ENCODE data around the gene RYR2. TPM values are rescaled to one million over a fixed set of nuclear protein-coding genes. Genes with fewer than 3 reads are reported as not detected.

Gene RYR2
- total and polyA plus RNA-seq, 12 donors: 43.1 to 1,252 (median 872) TPM

DNA sequence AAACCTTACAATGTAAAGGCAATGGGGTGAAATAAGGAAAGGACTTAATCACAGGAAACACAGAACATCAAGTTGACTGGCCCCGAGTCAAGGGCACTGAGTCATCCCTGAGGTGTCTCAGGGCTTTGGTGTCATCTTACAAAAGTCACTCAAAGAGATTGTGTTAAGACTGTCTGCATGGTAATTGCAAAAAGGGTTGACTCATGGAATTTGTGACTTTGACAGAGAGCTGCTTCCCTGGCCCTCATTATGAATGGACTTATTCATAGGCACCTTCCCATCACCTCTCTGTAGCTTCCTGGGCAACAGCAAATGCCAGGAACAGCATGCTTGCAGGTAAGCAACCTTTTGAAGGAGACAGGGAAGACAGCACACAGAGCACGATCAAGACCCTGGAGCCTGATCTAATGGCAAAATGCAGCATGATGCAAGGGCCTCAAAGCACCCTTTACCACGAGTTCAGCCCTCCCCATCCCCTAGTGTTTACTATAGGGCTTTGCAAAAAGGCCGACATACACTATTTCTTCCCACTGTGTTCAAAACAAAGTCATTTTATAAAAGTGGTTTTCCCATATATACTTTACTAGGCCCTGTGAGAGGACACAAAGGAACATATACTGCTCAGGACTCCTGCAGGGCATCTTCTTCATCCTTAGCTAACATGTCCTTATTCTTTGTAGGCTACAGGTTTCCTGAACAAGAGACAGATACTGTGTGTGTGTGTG, 831.7 kb downstream of the RYR2 start:
- WGBS, 2 donors: 61 to 65% methylated on average over 4 of the region's 4 CpGs
- no peaks in the 10 kb centered on the region for H3K4me1 ChIP-seq
- TF ChIP-seq CTCF (IDR thresholded peaks at IDR 0.05): no peak
- DNase-seq (no peak), ATAC-seq (peak in 1 of 8 donors; percentile 20)
- H3K4me3 ChIP-seq: no peak overlapping the region
- no peaks in the 10 kb centered on the region for H3K36me3 ChIP-seq
- no peaks in the 10 kb centered on the region for H3K9me3 ChIP-seq
- intact Hi-C loops (cut with DNase I): no loop called here
- H3K27me3 ChIP-seq: peaks cover 0 to 6% (median 0%) of the 10 kb centered on the region in 7 donors
- H3K27ac ChIP-seq: no peak overlapping the region

- Histone ChIP-seq H3K27ac (no peak overlapping the region), H3K27me3 (peaks cover 0 to 9% (median 0%) of the 10 kb centered on the region in 7 donors), H3K9me3 (no peaks in the 10 kb centered on the region), H3K36me3 (no peaks in the 10 kb centered on the region), H3K4me3 (no peak overlapping the region), H3K4me1 (no peaks in the 10 kb centered on the region)
- no peak for TF ChIP-seq CTCF (IDR thresholded peaks at IDR 0.05)
- no peak for ATAC-seq
- DNase-seq: no peak
- intact Hi-C loops (cut with DNase I): no loop called here
- 85 to 89% methylated on average over 8 of the region's 8 CpGs for WGBS, 2 donors
Observed at GRCh38 chr1:237875291-237875690, 833.3 kb downstream of the RYR2 start.

GRCh38 chr1:237877631-237878030, 835.6 kb downstream of the RYR2 start:
- no peaks in the 10 kb centered on the region for H3K9me3 ChIP-seq
- no peak overlapping the region for H3K27ac ChIP-seq
- intact Hi-C loops (cut with DNase I): no loop called here
- DNase-seq: no peak
- H3K36me3 ChIP-seq: no peaks in the 10 kb centered on the region
- TF ChIP-seq CTCF (IDR thresholded peaks at IDR 0.05): no peak
- ATAC-seq: no peak
- H3K27me3 ChIP-seq: peaks cover 0 to 14% (median 0%) of the 10 kb centered on the region in 7 donors
- H3K4me3 ChIP-seq: no peak overlapping the region
- 46 to 62% methylated on average over 4 of the region's 4 CpGs for WGBS, 2 donors
- no peaks in the 10 kb centered on the region for H3K4me1 ChIP-seq

DNA sequence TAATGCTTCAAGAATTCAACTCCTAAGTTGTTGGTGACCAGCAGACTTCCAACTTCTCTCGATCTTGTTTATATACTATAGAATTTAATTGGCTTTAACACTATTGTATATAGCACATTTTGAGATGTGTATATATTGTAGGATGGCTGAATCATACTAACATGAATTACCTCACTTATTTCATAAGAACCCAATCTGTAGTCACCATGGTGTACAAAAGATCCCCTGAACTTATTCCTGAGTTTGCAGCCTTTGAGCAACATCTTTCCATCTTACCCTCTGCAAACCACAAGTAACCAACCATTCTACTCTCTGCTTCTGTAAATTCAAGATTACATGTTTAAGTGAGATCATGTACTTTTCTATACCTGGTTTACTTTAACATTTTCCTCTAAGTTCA, 836.4 kb downstream of the RYR2 start:
- H3K27ac ChIP-seq: no peak overlapping the region
- ATAC-seq (no peak), DNase-seq (no peak)
- H3K9me3 ChIP-seq: no peaks in the 10 kb centered on the region
- TF ChIP-seq CTCF (IDR thresholded peaks at IDR 0.05): no peak
- no peaks in the 10 kb centered on the region for H3K4me1 ChIP-seq
- 35 to 72% methylated on average over 1 of the region's 1 CpG for WGBS, 2 donors
- no peak overlapping the region for H3K4me3 ChIP-seq
- intact Hi-C loops (cut with DNase I): no loop called here
- H3K36me3 ChIP-seq: no peaks in the 10 kb centered on the region
- H3K27me3 ChIP-seq: peaks cover 0 to 14% (median 0%) of the 10 kb centered on the region in 7 donors
